Ureter (tissue), 1 donor: ENCODE results near the gene CAB39. TPM values are rescaled to one million over a fixed set of nuclear protein-coding genes. Genes with fewer than 3 reads are reported as not detected.
A peak's percentile ranks its signal among the peaks of the same experiment; 100 is the strongest.
"Not testable (repeated sequence)": the region's sequence is repeated elsewhere in the genome, so short reads cannot be mapped to it uniquely, and the experiment has no call there.

Experiments
- DNase-seq: peaks from one replicate; pipeline ENCODE4 v3.0.0-alpha.2; 2020; ENCODE audit warnings: low spot score
- total RNA-seq: library from RNA; stranded (reverse); gene quantifications from one replicate; pipeline ENCODE4 v1.2.4, GENCODE V29; 2023
- donor health status: DM: yes; HTN: yes; CAD: no.

The CAB39 gene
- total RNA-seq, 1 donor from 2014 or later, result 85.8 TPM

- no peak for DNase-seq
These were observed 28.1 kb upstream of the CAB39 start for GRCh38 chr2:230684270-230685168.

GRCh38 chr2:230685178-230685577, 27.5 kb upstream of the CAB39 start:
- DNase-seq, result no peak

GRCh38 chr2:230687498-230687897, 25.1 kb upstream of the CAB39 start:
- no peak for DNase-seq

- DNase-seq, result no peak
These were observed 24.2 kb upstream of the CAB39 start for GRCh38 chr2:230688490-230688889.

GRCh38 chr2:230690439-230690838, 22.2 kb upstream of the CAB39 start:
- no peak for DNase-seq

- DNase-seq, result no peak
These were observed 21.5 kb upstream of the CAB39 start for GRCh38 chr2:230691005-230691647.

GRCh38 chr2:230692760-230693159, 19.9 kb upstream of the CAB39 start:
- no peak for DNase-seq

- DNase-seq, result no peak
These were observed 19.2 kb upstream of the CAB39 start for GRCh38 chr2:230693411-230693810.

- DNase-seq, result no peak
These were observed 18.4 kb upstream of the CAB39 start for GRCh38 chr2:230694241-230694640.

- DNase-seq, result no peak
These were observed 17.1 kb upstream of the CAB39 start for GRCh38 chr2:230695551-230695950.

- DNase-seq, result no peak
These were observed 16.0 kb upstream of the CAB39 start for GRCh38 chr2:230696670-230697069.

- DNase-seq, result no peak
These were observed 15.0 kb upstream of the CAB39 start for GRCh38 chr2:230697676-230698075.

GRCh38 chr2:230698753-230699152, 13.9 kb upstream of the CAB39 start:
- not testable (repeated sequence) for DNase-seq

GRCh38 chr2:230700447-230700846, 12.2 kb upstream of the CAB39 start:
- DNase-seq, result no peak

- no peak for DNase-seq
These were observed 11.3 kb upstream of the CAB39 start for GRCh38 chr2:230701308-230701707.

GRCh38 chr2:230702457-230702856, 10.2 kb upstream of the CAB39 start:
- not testable (repeated sequence) for DNase-seq

GRCh38 chr2:230703514-230703913, 9.1 kb upstream of the CAB39 start:
- no peak for DNase-seq

- DNase-seq, result no peak
These were observed 6.6 kb upstream of the CAB39 start for GRCh38 chr2:230706053-230706521.

GRCh38 chr2:230706966-230707365, 5.7 kb upstream of the CAB39 start:
- no peak for DNase-seq

GRCh38 chr2:230708204-230708603, 4.4 kb upstream of the CAB39 start:
- no peak for DNase-seq

- DNase-seq, result no peak
These were observed 1.4 kb upstream of the CAB39 start for GRCh38 chr2:230711224-230711623.

GRCh38 chr2:230713331-230714135, 891 bp downstream of the CAB39 start:
- DNase-seq, result peak; percentile 48
